ENCODE results near the gene WNT5B. TPM values are rescaled to one million over a fixed set of nuclear protein-coding genes. Genes with fewer than 3 reads are reported as not detected.
A peak's percentile ranks its signal among the peaks of the same experiment; 100 is the strongest.

The WNT5B gene
- 16.3 TPM for total RNA-seq (ENCODE audit: unreplicated experiment)
- long read RNA-seq, partial matches to known transcripts: 1 of 9 reads
- long read RNA-seq, other reads (novel, unspliced or antisense): 8 of 9 reads

DNA sequence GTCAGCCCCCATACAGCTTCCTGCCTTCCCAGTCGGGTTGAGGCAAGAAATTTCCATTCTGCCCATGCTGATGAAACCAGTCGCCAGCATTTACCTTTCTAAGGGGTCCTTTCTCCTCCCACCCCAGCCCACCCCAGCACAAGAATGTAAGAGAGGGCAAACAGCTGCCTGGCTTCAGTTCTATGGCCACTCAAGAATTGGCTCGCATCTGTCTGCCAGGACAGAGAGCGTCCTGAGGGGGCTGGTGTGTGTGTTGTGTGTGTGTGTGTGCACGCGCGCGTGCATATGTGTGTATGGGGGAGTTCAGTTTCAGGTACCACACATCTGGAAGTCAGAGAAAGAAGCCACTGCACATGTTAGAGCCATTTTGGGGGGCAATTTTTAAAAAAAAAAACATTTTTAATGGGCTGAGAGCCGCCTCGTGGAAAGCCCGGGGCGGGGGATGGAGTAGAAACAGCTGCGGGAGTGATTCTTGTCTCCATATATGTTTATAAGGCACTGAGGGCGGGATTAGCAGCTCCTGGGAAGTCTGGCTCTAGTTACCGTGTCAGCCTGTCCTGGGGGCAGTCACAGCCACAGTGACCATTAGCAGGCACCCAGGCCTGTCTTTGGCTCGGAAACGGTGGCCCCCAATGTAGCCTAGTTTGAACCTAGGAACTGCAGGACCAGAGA is at the start of gene WNT5B:
TSS of gene WNT5B (plus strand) at position 566 of the 672 bp plus-strand sequence. CDS start 2,124 bp downstream, outside the sequence.
- peaks cover 17% of the 10 kb centered on the region for H3K9me3 Mint-ChIP-seq (ENCODE audit: unreplicated experiment)
- H3K27ac Mint-ChIP-seq (ENCODE audit: unreplicated experiment): peak within 1 kb of the TSS; percentile 86
- H3K36me3 Mint-ChIP-seq (ENCODE audit: unreplicated experiment): no peaks in the 10 kb centered on the region
- peaks cover 31% of the 10 kb centered on the region for H3K4me1 Mint-ChIP-seq (ENCODE audit: low read depth, unreplicated experiment)
- H3K27me3 Mint-ChIP-seq (ENCODE audit: unreplicated experiment): peaks cover 24% of the 10 kb centered on the region
- peak within 1 kb of the TSS; percentile 89 for H3K4me3 Mint-ChIP-seq (ENCODE audit: unreplicated experiment)
- TF ChIP-seq, protein P1, sequence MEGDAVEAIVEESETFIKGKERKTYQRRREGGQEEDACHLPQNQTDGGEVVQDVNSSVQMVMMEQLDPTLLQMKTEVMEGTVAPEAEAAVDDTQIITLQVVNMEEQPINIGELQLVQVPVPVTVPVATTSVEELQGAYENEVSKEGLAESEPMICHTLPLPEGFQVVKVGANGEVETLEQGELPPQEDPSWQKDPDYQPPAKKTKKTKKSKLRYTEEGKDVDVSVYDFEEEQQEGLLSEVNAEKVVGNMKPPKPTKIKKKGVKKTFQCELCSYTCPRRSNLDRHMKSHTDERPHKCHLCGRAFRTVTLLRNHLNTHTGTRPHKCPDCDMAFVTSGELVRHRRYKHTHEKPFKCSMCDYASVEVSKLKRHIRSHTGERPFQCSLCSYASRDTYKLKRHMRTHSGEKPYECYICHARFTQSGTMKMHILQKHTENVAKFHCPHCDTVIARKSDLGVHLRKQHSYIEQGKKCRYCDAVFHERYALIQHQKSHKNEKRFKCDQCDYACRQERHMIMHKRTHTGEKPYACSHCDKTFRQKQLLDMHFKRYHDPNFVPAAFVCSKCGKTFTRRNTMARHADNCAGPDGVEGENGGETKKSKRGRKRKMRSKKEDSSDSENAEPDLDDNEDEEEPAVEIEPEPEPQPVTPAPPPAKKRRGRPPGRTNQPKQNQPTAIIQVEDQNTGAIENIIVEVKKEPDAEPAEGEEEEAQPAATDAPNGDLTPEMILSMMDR (IDR thresholded peaks at IDR 0.05; ENCODE audit: partially characterized antibody, unreplicated experiment): no peak
- no peak for DNase-seq

GRCh38 chr12:1579651-1580435 is 49.2 kb upstream of the WNT5B start:
- DNase-seq: no peak
- TF ChIP-seq, protein P1 (IDR thresholded peaks at IDR 0.05; ENCODE audit: partially characterized antibody, unreplicated experiment): no peak
- Mint-ChIP-seq H3K4me1 (ENCODE audit: low read depth, unreplicated experiment) (peaks cover 58% of the 10 kb centered on the region), H3K27me3 (ENCODE audit: unreplicated experiment) (peaks cover 9% of the 10 kb centered on the region), H3K4me3 (ENCODE audit: unreplicated experiment) (no peak overlapping the region), H3K36me3 (ENCODE audit: unreplicated experiment) (no peaks in the 10 kb centered on the region), H3K27ac (ENCODE audit: unreplicated experiment) (no peak overlapping the region), H3K9me3 (ENCODE audit: unreplicated experiment) (peaks cover 12% of the 10 kb centered on the region)

- no peak for DNase-seq
- H3K27ac Mint-ChIP-seq (ENCODE audit: unreplicated experiment): no peak overlapping the region
- TF ChIP-seq, protein P1 (IDR thresholded peaks at IDR 0.05; ENCODE audit: partially characterized antibody, unreplicated experiment): no peak
- peaks cover 10% of the 10 kb centered on the region for H3K9me3 Mint-ChIP-seq (ENCODE audit: unreplicated experiment)
- no peak overlapping the region for H3K4me3 Mint-ChIP-seq (ENCODE audit: unreplicated experiment)
- no peaks in the 10 kb centered on the region for H3K36me3 Mint-ChIP-seq (ENCODE audit: unreplicated experiment)
- H3K4me1 Mint-ChIP-seq (ENCODE audit: low read depth, unreplicated experiment): peaks cover 53% of the 10 kb centered on the region
- H3K27me3 Mint-ChIP-seq (ENCODE audit: unreplicated experiment): peaks cover 11% of the 10 kb centered on the region
These were observed 48.5 kb upstream of the WNT5B start for GRCh38 chr12:1580526-1580925.

- Mint-ChIP-seq H3K27ac (ENCODE audit: unreplicated experiment) (no peak overlapping the region), H3K36me3 (ENCODE audit: unreplicated experiment) (no peaks in the 10 kb centered on the region), H3K27me3 (ENCODE audit: unreplicated experiment) (peaks cover 11% of the 10 kb centered on the region), H3K4me3 (ENCODE audit: unreplicated experiment) (no peak overlapping the region), H3K9me3 (ENCODE audit: unreplicated experiment) (peaks cover 10% of the 10 kb centered on the region), H3K4me1 (ENCODE audit: low read depth, unreplicated experiment) (peaks cover 44% of the 10 kb centered on the region)
- DNase-seq: no peak
- TF ChIP-seq, protein P1 (IDR thresholded peaks at IDR 0.05; ENCODE audit: partially characterized antibody, unreplicated experiment): no peak
These were observed 46.9 kb upstream of the WNT5B start for GRCh38 chr12:1581973-1582708.

Data from glutamatergic neuron (in vitro differentiated cells).